ENCODE results near the gene FARP1.

FARP1 gene

DNA sequence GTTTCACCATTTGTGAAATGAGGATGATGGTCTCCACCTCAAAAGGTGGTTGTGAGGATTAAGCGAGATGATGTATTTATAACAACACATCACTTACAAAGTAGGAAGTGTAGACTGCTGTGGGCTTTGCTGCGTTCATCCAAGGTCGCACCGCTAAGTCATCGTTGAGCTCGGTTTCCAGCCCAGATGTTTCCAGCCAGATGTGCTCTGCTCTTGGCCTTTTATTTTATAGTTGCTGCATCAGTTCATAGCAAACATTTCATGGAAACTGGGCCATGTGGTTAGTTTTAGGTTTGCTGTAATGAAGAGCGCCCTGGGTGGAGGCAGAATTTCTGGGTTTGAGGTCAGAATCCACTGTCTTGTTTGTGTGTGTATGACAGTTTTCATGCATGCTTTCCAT, 110.6 kb downstream of the FARP1 start:
- DNase-seq (ENCODE audit: low read depth) = no peak
- no peak overlapping the region for H3K4me3 ChIP-seq (ENCODE audit: low read length)
- TF ChIP-seq, protein P1, sequence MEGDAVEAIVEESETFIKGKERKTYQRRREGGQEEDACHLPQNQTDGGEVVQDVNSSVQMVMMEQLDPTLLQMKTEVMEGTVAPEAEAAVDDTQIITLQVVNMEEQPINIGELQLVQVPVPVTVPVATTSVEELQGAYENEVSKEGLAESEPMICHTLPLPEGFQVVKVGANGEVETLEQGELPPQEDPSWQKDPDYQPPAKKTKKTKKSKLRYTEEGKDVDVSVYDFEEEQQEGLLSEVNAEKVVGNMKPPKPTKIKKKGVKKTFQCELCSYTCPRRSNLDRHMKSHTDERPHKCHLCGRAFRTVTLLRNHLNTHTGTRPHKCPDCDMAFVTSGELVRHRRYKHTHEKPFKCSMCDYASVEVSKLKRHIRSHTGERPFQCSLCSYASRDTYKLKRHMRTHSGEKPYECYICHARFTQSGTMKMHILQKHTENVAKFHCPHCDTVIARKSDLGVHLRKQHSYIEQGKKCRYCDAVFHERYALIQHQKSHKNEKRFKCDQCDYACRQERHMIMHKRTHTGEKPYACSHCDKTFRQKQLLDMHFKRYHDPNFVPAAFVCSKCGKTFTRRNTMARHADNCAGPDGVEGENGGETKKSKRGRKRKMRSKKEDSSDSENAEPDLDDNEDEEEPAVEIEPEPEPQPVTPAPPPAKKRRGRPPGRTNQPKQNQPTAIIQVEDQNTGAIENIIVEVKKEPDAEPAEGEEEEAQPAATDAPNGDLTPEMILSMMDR (conservative IDR thresholded peaks at IDR 0.05; ENCODE audit: low read depth, low read length) = no peak

DNA sequence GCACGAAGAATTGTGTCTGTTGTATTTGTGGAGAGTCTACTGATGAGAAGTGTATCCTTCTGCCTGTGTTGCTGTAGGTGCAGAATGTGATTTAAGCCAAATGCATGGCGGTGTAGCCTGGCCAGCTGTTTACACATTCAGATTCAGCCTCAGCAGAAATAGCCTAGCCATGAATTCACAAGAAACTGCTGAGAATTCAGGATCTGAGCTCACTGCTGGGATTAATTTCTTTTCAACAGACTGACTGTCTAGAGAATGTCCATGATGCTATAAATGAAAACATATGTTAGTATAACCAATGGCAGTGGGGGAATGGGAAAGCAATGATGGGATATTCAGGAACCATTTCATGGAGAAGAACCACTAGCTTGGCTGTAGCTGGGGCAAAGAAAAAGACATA, 111.6 kb downstream of the FARP1 start:
- TF ChIP-seq, protein P1 (conservative IDR thresholded peaks at IDR 0.05; ENCODE audit: low read depth, low read length) = no peak
- DNase-seq (ENCODE audit: low read depth) = no peak
- no peak overlapping the region for H3K4me3 ChIP-seq (ENCODE audit: low read length)

DNA sequence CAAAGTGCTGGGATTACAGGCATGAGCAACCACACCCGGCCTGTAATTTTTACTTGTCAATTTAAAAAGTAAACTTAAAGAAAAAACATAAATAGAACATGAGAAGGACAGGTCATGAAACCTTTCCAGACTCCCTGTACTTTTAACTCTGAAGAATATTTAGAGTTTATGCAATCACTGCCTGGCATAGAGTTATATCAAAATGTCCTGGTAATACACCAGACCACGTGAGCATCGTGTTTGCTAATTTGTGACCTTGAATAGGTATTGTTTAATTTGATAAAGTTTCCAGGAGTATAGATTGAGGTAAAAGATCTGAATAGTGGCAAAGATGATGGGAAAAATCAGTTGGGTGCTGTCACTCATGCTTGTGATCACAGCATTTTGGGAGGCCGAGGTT, 115.3 kb downstream of the FARP1 start:
- no peak for DNase-seq (ENCODE audit: low read depth)
- no peak overlapping the region for H3K4me3 ChIP-seq (ENCODE audit: low read length)
- TF ChIP-seq, protein P1 (conservative IDR thresholded peaks at IDR 0.05; ENCODE audit: low read depth, low read length) = no peak

DNA sequence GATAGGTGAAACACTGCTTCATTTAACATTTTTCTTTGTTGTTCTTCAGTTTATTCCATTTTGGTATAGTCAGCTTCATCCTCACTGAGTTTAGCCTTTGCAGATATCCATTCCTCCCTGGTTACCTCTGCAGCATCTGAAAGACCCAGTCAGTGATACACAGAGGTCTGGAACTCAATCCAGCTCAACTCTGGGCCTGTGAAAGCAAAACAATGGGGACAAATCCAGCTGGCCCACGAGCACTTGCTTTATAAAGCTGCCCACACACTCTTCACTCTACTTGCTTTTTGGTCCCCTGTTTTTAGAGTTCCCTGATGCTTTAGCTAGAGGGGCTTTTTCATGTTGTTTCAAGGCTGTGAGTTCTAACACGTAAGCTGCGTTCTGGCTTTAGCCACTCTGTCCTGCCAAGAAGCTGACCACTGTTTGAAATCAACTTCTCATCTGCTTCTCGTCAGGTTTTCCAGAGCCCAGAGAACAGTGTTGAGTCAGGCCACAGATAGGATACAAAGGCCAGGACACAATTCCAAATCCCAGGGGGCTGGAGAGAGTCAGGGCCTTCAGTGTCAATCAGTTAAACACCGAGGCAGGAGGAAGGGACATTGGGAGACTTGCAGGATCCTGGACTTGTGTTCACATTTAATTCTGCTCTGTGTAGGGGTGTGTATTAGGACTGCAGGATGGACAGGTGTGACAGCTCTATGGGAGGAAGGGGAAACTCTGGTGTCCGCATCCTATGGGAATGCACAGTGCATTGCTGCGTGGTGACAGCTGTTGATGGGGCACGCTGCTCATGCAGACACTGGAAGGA, 117.7 kb downstream of the FARP1 start:
- TF ChIP-seq, protein P1 (conservative IDR thresholded peaks at IDR 0.05; ENCODE audit: low read depth, low read length) = no peak
- DNase-seq (ENCODE audit: low read depth) = no peak
- H3K4me3 ChIP-seq (ENCODE audit: low read length) = no peak overlapping the region

DNA sequence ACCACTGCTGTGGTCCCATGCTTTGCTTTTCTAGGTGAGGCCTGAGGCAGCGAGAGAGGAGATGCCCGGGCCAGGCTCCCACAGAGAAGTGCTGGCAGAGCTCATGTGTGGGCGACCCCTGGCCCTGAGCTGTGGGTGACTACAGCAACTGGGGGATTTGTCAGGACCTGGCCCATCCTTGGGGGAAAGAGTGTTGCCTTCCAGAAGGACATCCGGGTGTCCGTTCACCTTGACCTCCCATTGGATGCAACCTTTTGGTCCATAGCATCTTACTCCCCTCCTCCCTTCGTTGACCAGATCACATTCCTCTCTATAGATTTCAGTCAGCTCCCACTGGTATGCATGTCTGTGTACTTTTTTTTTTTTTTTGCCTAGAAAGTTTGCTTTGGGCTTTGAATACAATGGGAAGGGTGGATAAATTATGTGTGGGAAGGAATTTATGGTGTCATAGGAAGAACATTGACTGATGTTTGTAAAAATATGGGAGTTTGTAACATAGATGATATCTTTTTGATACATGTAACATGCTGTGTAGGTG, 118.3 kb downstream of the FARP1 start:
- TF ChIP-seq, protein P1 (conservative IDR thresholded peaks at IDR 0.05; ENCODE audit: low read depth, low read length) = no peak
- DNase-seq (ENCODE audit: low read depth) = no peak
- no peak overlapping the region for H3K4me3 ChIP-seq (ENCODE audit: low read length)

DNA sequence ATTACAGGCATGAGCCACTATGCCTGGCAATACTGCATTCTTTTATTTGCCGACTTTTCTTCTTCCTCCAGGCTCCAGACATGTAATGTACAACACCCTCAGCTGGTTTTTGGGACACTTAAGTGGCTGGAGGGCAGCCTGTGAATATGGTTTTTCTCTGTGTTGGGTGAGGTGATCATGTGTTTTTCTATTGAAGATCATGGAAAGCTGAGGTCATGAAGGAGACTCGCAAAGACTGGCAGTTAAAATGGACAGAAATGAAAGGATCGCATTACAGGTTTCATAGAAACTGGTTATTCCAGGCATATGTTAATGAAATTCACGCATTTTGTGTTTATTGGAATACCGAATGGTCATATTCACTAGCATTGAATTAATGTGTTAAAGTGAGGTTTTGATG, 119.4 kb downstream of the FARP1 start:
- TF ChIP-seq, protein P1 (conservative IDR thresholded peaks at IDR 0.05; ENCODE audit: low read depth, low read length) = no peak
- H3K4me3 ChIP-seq (ENCODE audit: low read length) = no peak overlapping the region
- DNase-seq (ENCODE audit: low read depth) = no peak

DNA sequence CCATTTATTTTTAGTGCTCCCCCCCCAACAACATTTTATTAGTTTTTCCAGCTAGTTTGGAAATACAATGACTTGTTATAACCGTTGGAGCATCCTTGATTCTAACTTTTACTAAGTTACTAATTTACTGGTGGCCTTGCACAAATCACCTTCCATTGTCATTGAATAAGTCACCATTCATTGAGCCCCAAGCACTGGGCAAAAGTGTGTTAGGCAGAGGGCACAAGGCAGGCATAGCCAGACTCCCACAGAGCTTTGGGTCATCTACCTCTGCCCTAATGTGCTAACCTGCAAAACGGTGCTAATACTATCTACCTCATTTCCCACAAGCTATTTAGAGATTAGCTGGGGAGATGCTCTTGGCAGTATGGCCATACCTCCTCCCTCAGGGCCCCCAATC, 120.9 kb downstream of the FARP1 start:
- no peak overlapping the region for H3K4me3 ChIP-seq (ENCODE audit: low read length)
- TF ChIP-seq, protein P1 (conservative IDR thresholded peaks at IDR 0.05; ENCODE audit: low read depth, low read length) = no peak
- DNase-seq (ENCODE audit: low read depth) = no peak

Data from retinal pigment epithelial cell (primary cell).